GM23248 (cell line): ENCODE measurements around the gene NTRK2. TPM values are rescaled to one million over a fixed set of nuclear protein-coding genes. Genes with fewer than 3 reads are reported as not detected.

Source experiments
- DNase-seq: peaks from one replicate; pipeline ENCODE4 v3.0.0-alpha.2; 2015
- H2AFZ ChIP-seq: fragments of 200-600 bp; sonication (generic); 2 replicates; pipeline ENCODE4 v1.6.1; 2016; ENCODE audit warnings: antibody characterized with exemption
- H3F3A ChIP-seq: fragments of 200-600 bp; sonication (generic); 2 replicates; pipeline ENCODE4 v1.6.1; 2016; ENCODE audit warnings: mild to moderate bottlenecking, antibody characterized with exemption, mixed run types; ENCODE audit not compliant: insufficient read depth
- H3K27ac ChIP-seq: fragments of 200-600 bp; sonication (generic); 2 replicates; pipeline ENCODE4 v1.5.1; 2016; ENCODE audit warnings: mild to moderate bottlenecking
- H3K27me3 ChIP-seq: fragments of 200-600 bp; sonication (generic); replicated peaks from 2 replicates; pipeline ENCODE4 v1.6.1; 2016; ENCODE audit warnings: mild to moderate bottlenecking; ENCODE audit not compliant: insufficient read depth
- H3K36me3 ChIP-seq: fragments of 200-600 bp; sonication (generic); 2 replicates; pipeline ENCODE4 v1.6.1; 2016; ENCODE audit warnings: low read depth, mild to moderate bottlenecking
- H3K4me1 ChIP-seq: fragments of 200-600 bp; sonication (generic); 2 replicates; pipeline ENCODE4 v1.6.1; 2016; ENCODE audit warnings: mild to moderate bottlenecking; ENCODE audit not compliant: insufficient read depth
- H3K4me2 ChIP-seq: fragments of 200-600 bp; sonication (generic); one replicate; pipeline ENCODE4 v1.6.1; 2016; ENCODE audit warnings: mild to moderate bottlenecking; ENCODE audit not compliant: unreplicated experiment
- H3K4me3 ChIP-seq: fragments of 200-600 bp; sonication (generic); 2 replicates; pipeline ENCODE4 v1.5.1; 2016; ENCODE audit warnings: mild to moderate bottlenecking
- H3K79me2 ChIP-seq: fragments of 200-600 bp; sonication (generic); 2 replicates; pipeline ENCODE4 v1.6.1; 2016; ENCODE audit warnings: mild to moderate bottlenecking; ENCODE audit not compliant: insufficient read depth
- H3K9ac ChIP-seq: fragments of 200-600 bp; sonication (generic); 2 replicates; pipeline ENCODE4 v1.6.1; 2016; ENCODE audit warnings: mild to moderate bottlenecking
- H3K9me2 ChIP-seq: fragments of 200-600 bp; sonication (generic); 2 replicates; pipeline ENCODE4 v1.6.1; 2016; ENCODE audit warnings: mixed run types, mild to moderate bottlenecking, moderate library complexity; ENCODE audit not compliant: insufficient read depth
- H3K9me3 ChIP-seq: fragments of 200-600 bp; sonication (generic); one replicate; pipeline ENCODE4 v1.6.1; 2017; ENCODE audit warnings: low read depth
- H4K20me1 ChIP-seq: fragments of 200-600 bp; sonication (generic); 2 replicates; pipeline ENCODE4 v1.6.0; 2016; ENCODE audit not compliant: insufficient read depth
- EZH2 ChIP-seq: fragments of 200-600 bp; sonication (generic); IDR thresholded peaks from 2 replicates; pipeline ENCODE4 v1.6.1; 2018; ENCODE audit warnings: antibody characterized with exemption, mild to moderate bottlenecking; ENCODE audit not compliant: insufficient read depth, poor library complexity, severe bottlenecking
- EZH2phosphoT487 ChIP-seq: fragments of 200-600 bp; sonication (generic); IDR thresholded peaks from 2 replicates; pipeline ENCODE4 v1.6.1; 2018; ENCODE audit warnings: antibody characterized with exemption, moderate library complexity, mild to moderate bottlenecking, low read depth; ENCODE audit not compliant: insufficient read depth
- WGBS, 2 experiments: methylation state at CpG; one replicate each; pipeline ENCODE4 v1.1.6; 2015 to 2017; ENCODE audit warnings: low lambda C conversion rate in 2 of 2, low coverage in 1 of 2; ENCODE audit errors: missing lambda C conversion rate in 2 of 2; 5-methylcytosine and 5-hydroxymethylcytosine counted together
- in situ Hi-C: fragments of 300-500 bp; cut with MboI; formaldehyde crosslinking; loops from 2 replicates; pipeline ENCODE4 v1.15.0; 2020
- polyA plus RNA-seq: library from polyadenylated mRNA; unstranded; fragments of >200 nt; fragmentation: Nextera tagmentation; extraction: Ambion mirVana; gene quantifications from 2 replicates; pipeline ENCODE4 v1.2.1, GENCODE V29; 2016
- total RNA-seq: library from RNA; depleted of rRNA; stranded (reverse); fragments of >200 nt; shearing (Covaris generic); gene quantifications from 2 replicates; pipeline ENCODE4 v1.2.3, GENCODE V29; 2014; rRNA removed

The NTRK2 gene
- total RNA-seq (not detected in 2 replicates), polyA plus RNA-seq (0.05 TPM in 1 of 2 replicates, not detected in the other)

- Histone ChIP-seq H3K79me2 (no peaks in the 10 kb centered on the region), H3K4me1 (no peaks in the 10 kb centered on the region), H3K9ac (no peak within 1 kb of the TSS), H3K9me2 (no peaks in the 10 kb centered on the region), H4K20me1 (no peaks in the 10 kb centered on the region), H3K4me2 (peak within 1 kb of the TSS; percentile 90), H2AFZ (peak within 1 kb of the TSS; percentile 88), H3K9me3 (no peaks in the 10 kb centered on the region), H3K27ac (no peak within 1 kb of the TSS), H3K36me3 (no peaks in the 10 kb centered on the region), H3K27me3 (peaks cover 47% of the 10 kb centered on the region), H3K4me3 (peak within 1 kb of the TSS; percentile 72), H3F3A (no peaks in the 10 kb centered on the region)
- peak; percentile 62 for DNase-seq
- in situ Hi-C loops, result no loop called here
- TF ChIP-seq EZH2 (no peak), EZH2phosphoT487 (no peak)
- WGBS, 2 experiments, result 1 to 2% methylated on average over 55 to 63 of the region's 69 CpGs
Observed at GRCh38 chr9:84669288-84670137, at the start of gene NTRK2. NTRK2 (plus strand) TSS chr9:84669729; CDS start chr9:84670749, 1,020 bp downstream.

DNA sequence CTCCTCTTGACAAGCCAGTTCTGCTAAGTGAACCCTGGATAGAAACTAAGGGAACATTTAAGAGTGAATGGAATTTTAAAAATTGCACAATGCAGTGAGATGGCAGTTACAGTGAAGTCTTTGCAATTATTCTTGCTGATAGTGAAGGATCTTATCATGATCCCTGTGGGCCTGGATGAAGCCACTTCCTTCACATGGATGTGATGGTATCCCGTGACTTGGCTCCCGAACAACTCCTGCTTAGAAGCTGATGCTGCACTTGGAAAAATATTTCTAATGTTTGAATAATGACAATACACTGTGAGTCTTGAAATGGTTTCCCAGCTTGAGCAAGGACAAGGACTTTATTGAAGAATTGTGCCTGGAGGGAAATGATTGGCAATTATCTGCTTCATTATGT is 49.2 kb upstream of the NTRK2 start:
- no peak for DNase-seq
- Histone ChIP-seq H3K4me2 (no peak overlapping the region), H3F3A (no peaks in the 10 kb centered on the region), H4K20me1 (no peaks in the 10 kb centered on the region), H3K9me2 (no peaks in the 10 kb centered on the region), H3K9ac (no peak overlapping the region), H3K27me3 (no peaks in the 10 kb centered on the region), H3K36me3 (no peaks in the 10 kb centered on the region), H3K9me3 (no peaks in the 10 kb centered on the region), H3K27ac (no peak overlapping the region), H2AFZ (no peak overlapping the region), H3K79me2 (no peaks in the 10 kb centered on the region), H3K4me1 (no peaks in the 10 kb centered on the region), H3K4me3 (no peak overlapping the region)
- in situ Hi-C loops, result no loop called here
- WGBS, 2 experiments, result 44 to 55% methylated on average over 2 of the region's 2 CpGs
- TF ChIP-seq EZH2, result no peak
- TF ChIP-seq EZH2phosphoT487, result no peak

GRCh38 chr9:84621811-84622210 is 47.7 kb upstream of the NTRK2 start:
- no peak for DNase-seq
- no peaks in the 10 kb centered on the region for H3K4me1 ChIP-seq
- H3K4me3 ChIP-seq, result no peak overlapping the region
- no peak overlapping the region for H3K27ac ChIP-seq
- no peaks in the 10 kb centered on the region for H3K9me3 ChIP-seq
- no peaks in the 10 kb centered on the region for H3K79me2 ChIP-seq
- in situ Hi-C loops, result no loop called here
- H2AFZ ChIP-seq, result no peak overlapping the region
- H3K9ac ChIP-seq, result no peak overlapping the region
- 40 to 44% methylated on average over 2 of the region's 2 CpGs for WGBS, 2 experiments
- no peaks in the 10 kb centered on the region for H3K9me2 ChIP-seq
- H3K27me3 ChIP-seq, result no peaks in the 10 kb centered on the region
- no peak overlapping the region for H3K4me2 ChIP-seq
- H3F3A ChIP-seq, result no peaks in the 10 kb centered on the region
- no peaks in the 10 kb centered on the region for H4K20me1 ChIP-seq
- H3K36me3 ChIP-seq, result no peaks in the 10 kb centered on the region
- TF ChIP-seq EZH2 (no peak), EZH2phosphoT487 (no peak)

GRCh38 chr9:84622981-84623380 is 46.5 kb upstream of the NTRK2 start:
- no peak for DNase-seq
- no peak for TF ChIP-seq EZH2
- no peak for TF ChIP-seq EZH2phosphoT487
- Histone ChIP-seq H4K20me1 (no peaks in the 10 kb centered on the region), H3F3A (no peaks in the 10 kb centered on the region), H3K4me2 (no peak overlapping the region), H3K4me1 (no peaks in the 10 kb centered on the region), H3K27me3 (no peaks in the 10 kb centered on the region), H3K4me3 (no peak overlapping the region), H3K9me3 (no peaks in the 10 kb centered on the region), H3K36me3 (no peaks in the 10 kb centered on the region), H3K79me2 (no peaks in the 10 kb centered on the region), H3K9ac (no peak overlapping the region), H3K27ac (no peak overlapping the region), H2AFZ (no peak overlapping the region), H3K9me2 (no peaks in the 10 kb centered on the region)
- 37 to 41% methylated on average over 7 of the region's 7 CpGs for WGBS, 2 experiments
- in situ Hi-C loops, result no loop called here
